HG03045 (cell line): ENCODE results near the gene DPYD.

Experiments used
- ATAC-seq: cut with Tn5 transposase; IDR thresholded peaks from one replicate; pipeline ENCODE4 v1.9.1; 2021; ENCODE audit warnings: mild to moderate bottlenecking, moderate library complexity; ENCODE audit not compliant: unreplicated experiment

DPYD gene

GRCh38 chr1:97907886-97908285, 12.9 kb downstream of the DPYD start:
- no peak for ATAC-seq

GRCh38 chr1:97906567-97907241, 14.1 kb downstream of the DPYD start:
- no peak for ATAC-seq

- ATAC-seq: no peak
Measured at GRCh38 chr1:97905141-97905940, 15.5 kb downstream of the DPYD start.

GRCh38 chr1:97904534-97904933, 16.3 kb downstream of the DPYD start:
- no peak for ATAC-seq

- ATAC-seq: no peak
Measured at GRCh38 chr1:97903626-97904025, 17.2 kb downstream of the DPYD start.

- no peak for ATAC-seq
Measured at GRCh38 chr1:97902067-97902466, 18.8 kb downstream of the DPYD start.

GRCh38 chr1:97901017-97901658, 19.7 kb downstream of the DPYD start:
- no peak for ATAC-seq

GRCh38 chr1:97898948-97899347, 21.9 kb downstream of the DPYD start:
- no peak for ATAC-seq

GRCh38 chr1:97895278-97895677, 25.6 kb downstream of the DPYD start:
- no peak for ATAC-seq

GRCh38 chr1:97893844-97894243, 27.0 kb downstream of the DPYD start:
- ATAC-seq: no peak

- no peak for ATAC-seq
Measured at GRCh38 chr1:97886199-97886598, 34.6 kb downstream of the DPYD start.

GRCh38 chr1:97883823-97884222, 37.0 kb downstream of the DPYD start:
- no peak for ATAC-seq

- no peak for ATAC-seq
Measured at GRCh38 chr1:97877307-97877706, 43.5 kb downstream of the DPYD start.

GRCh38 chr1:97875996-97876395, 44.8 kb downstream of the DPYD start:
- no peak for ATAC-seq

- no peak for ATAC-seq
Measured at GRCh38 chr1:97870589-97870988, 50.2 kb downstream of the DPYD start.

GRCh38 chr1:97869441-97869840, 51.4 kb downstream of the DPYD start:
- ATAC-seq: no peak

GRCh38 chr1:97867127-97867526, 53.7 kb downstream of the DPYD start:
- no peak for ATAC-seq

GRCh38 chr1:97864615-97865014, 56.2 kb downstream of the DPYD start:
- ATAC-seq: no peak

GRCh38 chr1:97853221-97853620, 67.6 kb downstream of the DPYD start:
- ATAC-seq: no peak

GRCh38 chr1:97849345-97850340, 71.2 kb downstream of the DPYD start:
- ATAC-seq: no peak

- no peak for ATAC-seq
Measured at GRCh38 chr1:97845805-97846204, 75.0 kb downstream of the DPYD start.
